ENCODE measurements around the gene TEAD2.

GRCh38 chr19:49339301-49340068 is 22.7 kb downstream of the TEAD2 start:
- TF ChIP-seq CTCF (IDR thresholded peaks at IDR 0.05) (peak in 1 of 4 experiments; percentile 37), POLR2A (IDR thresholded peaks at IDR 0.05) (peak; percentile 56)
